Kidney glomerular epithelial cell (primary cell): Measurements from ENCODE around the gene TP53BP2.

Experiments used
- DNase-seq: peaks from one replicate; lab custom pipeline; 2025; lab: John Stamatoyannopoulos, UW

TP53BP2 gene

GRCh38 chr1:223765036-223765718, 80.6 kb downstream of the TP53BP2 start:
- DNase-seq: no peak

DNA sequence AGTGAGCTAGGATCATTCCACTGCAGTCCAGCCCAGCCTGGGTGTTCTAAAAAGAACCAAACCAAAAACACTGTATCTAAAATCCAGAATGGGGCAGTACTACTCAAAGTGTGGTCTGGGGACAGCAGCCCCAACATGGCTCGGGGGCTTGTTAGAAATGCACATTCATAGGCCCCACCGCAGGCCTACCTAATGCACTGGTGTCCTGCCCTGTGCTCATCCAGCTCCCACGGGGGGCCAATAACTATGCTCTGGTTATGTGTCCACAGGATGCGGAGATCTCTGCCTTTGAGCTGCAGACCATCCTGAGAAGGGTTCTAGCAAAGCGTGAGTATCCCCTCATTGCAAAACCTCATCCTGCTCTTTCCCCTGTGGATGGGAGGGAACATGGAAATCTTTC, 81.9 kb downstream of the TP53BP2 start:
- no peak for DNase-seq

- no peak for DNase-seq
Observed at GRCh38 chr1:223763251-223763650, 82.5 kb downstream of the TP53BP2 start.

GRCh38 chr1:223761411-223761810, 84.3 kb downstream of the TP53BP2 start:
- no peak for DNase-seq

- no peak for DNase-seq
Observed at GRCh38 chr1:223760833-223761232, 84.9 kb downstream of the TP53BP2 start.

DNA sequence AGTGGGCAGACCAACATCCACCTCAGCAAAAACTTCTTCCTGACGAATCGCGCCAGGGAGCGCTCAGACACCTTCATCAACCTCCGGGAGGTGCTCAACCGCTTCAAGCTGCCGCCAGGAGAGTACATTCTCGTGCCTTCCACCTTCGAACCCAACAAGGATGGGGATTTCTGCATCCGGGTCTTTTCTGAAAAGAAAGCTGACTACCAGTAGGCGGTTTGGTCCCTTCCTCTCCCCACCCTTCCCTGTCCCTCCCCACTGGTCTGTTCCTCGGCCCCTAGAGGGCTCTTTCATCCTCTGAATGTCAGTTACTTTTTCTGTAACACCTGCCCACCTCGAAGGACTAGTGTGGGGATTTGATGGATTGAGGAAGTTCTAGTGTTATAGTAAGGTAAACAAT, 86.5 kb downstream of the TP53BP2 start:
- no peak for DNase-seq

DNA sequence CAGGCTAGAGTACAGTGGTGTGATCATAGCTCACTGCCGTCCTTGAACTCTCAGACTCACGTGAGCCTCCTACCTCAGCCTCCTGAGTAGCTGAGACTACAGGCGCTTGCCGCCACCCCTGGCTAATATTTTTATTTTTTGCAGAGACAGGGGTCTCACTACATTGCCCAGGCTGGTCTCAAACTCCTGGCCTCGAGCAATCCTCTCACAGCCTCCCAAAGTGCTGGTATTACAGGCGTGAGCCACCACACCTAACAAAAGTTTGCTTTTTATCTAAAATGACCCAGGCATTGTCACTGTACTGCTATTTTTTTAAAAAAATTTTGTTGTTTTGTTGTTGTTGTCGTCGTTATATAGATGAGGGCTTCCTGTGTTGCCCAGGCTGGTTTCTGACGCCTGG, 87.0 kb downstream of the TP53BP2 start:
- DNase-seq: no peak

GRCh38 chr1:223756806-223757700, 88.7 kb downstream of the TP53BP2 start:
- no peak for DNase-seq

- no peak for DNase-seq
Observed at GRCh38 chr1:223755992-223756775, 89.6 kb downstream of the TP53BP2 start.

DNA sequence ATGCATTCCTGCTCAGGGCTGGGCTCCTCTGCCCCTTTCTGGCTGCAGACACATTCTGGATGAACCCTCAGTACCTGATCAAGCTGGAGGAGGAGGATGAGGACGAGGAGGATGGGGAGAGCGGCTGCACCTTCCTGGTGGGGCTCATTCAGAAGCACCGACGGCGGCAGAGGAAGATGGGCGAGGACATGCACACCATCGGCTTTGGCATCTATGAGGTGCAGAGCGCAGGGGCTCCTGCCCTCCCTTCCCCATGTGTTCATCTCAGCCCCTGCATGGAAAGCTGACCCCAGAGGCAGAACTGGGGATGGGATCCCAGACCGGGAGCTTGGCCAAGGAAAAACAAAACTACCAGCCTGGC, 90.3 kb downstream of the TP53BP2 start:
- DNase-seq: no peak

DNA sequence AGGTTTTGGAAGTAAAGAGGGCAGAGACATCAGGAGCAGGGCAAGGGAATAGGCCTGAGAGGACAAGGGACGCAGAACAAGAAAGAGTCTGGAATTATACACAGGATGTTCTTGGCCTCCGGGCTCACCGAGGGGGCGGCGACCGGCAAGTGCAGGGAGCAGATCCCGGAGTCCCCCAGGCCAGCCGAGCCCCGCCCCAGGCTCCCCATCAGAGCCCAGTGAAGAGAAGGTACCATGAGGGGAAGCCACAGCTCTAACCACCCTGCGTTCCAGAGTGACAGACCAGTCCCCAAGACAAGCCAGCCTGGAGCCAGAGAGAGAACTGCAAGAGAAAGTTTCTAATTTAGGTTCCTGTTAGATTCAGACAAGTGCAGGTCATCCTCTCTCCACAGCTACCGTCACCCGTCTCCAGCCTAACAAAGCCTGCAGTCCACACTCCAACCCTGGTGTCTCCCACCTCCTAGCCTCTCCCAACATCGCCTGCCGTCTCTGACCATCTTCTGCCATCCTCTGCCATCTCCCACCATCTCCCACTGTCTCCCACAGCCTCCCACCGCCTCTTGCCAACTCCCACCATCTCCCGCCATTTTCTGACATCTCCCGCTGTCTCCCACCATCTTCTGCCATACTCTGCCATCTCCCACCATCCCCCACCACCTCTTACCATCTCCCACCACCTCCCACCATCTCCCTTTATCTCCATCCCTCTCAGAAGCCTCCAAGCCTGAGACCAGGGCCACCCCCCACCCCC, 90.9 kb downstream of the TP53BP2 start:
- no peak for DNase-seq

DNA sequence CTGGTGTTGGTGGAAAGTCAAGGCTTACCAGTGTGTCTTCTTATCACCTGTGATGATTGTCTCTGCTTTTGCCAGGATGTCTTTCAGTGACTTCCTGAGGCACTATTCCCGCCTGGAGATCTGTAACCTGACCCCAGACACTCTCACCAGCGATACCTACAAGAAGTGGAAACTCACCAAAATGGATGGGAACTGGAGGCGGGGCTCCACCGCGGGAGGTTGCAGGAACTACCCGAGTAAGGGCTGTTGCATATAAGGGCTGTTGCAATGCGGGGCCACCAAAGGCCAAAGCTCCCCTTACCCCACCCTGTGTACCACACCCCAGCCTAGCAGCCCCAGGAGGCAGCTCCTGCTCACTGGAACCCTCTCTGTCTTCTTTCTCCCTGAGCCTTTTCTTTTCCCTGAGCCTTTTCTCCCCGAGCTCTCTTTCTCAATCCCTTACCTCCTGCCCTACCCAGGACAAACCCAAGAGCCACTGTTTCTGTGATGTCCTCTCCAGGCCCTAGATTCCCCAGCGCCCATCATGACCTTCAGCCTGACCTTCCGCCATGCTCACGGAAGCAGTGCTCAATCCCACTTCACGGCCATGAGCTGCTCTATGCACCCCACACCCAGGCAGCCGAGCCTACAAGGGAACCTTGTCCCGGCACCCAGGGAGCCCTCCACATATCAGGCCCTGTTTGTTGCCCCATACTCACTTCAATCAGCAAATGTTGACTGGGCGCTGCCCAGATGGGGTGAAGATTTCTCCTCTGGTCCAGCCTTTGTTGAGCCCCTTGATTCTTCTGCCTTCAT, 92.8 kb downstream of the TP53BP2 start:
- no peak for DNase-seq

GRCh38 chr1:223751696-223752095, 94.1 kb downstream of the TP53BP2 start:
- no peak for DNase-seq

DNA sequence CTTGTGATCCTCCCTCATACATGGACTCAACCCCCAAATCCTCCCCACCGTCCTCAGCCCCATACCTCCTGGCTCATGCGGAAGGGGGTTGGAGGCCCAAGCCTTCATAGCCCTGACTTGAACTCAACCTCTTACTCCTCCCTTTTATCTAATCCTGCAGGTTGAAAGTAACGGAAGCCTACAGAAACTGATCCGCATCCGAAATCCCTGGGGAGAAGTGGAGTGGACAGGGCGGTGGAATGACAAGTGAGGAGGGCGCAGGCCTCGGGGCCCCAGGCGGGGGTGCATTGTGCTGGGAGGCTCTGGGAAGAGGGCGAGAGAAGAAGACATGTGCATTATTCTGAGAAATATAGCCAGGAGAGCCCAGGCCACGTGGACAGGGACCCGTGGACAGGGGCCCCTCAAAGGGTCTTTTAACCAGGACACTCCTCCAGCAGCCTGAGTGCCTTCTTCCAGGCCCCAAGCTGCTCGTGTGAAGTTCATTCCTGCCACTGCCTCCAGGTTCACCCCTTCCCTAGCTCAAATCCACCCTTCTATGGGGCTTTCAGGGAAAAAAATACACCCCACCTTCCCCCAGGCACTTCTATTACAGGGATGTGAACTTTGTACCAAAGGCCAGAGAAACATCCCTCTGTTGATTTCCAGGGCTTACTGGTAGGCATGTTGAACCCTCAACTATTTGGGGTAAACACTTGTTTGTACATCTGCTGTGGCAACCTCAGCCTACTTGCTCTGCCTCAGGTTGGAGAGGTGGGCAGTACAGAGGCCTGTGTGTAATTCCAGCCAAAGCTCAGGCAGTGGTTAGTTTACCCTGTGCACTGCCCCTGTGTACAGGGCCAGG, 94.8 kb downstream of the TP53BP2 start:
- DNase-seq: no peak

DNA sequence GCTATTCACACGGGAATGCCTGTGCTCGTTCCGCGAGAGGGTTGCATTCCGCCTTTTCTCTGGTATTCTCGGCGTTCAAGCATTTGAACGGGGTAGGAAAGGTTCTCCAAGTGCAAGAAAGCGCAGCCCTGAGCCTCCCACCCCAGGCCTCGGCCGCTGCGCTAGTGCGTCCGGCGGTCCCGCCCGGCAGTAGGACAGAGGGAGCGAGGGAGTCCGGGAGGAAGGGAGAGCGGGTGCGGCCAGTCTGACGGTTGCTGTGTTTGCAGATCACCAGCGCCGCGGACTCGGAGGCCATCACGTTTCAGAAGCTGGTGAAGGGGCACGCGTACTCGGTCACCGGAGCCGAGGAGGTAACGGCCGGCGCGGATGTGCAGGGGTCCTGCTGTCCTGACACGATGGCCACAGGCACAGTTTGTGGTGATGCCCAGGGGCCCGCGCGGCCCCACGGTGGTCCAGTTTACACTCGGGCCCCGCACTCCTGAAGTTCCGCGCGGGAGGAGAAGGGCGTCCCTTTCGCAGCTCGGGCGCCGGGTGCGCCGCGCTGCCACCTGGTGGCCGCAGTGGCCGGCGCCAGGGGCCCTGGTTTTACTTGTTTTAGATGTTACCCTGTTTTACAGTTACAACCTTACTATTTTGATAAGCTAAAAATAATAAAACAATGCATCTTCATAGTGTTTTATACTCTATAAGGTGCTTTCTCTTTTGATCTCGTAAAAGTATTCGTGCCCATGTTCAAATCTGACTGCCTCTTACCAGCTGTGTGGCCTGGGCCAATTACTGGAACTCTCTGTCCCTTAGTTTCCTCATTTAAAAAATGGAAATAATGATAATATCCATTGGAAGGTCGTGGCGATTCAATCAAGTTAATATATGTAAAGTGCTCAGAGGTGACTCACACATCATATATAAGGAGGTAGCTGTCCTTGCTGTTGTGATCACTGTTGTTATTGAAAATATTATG, 96.7 kb downstream of the TP53BP2 start:
- DNase-seq: peak; percentile 12

- DNase-seq: peak; percentile 14
Observed at GRCh38 chr1:223748405-223748772, 97.4 kb downstream of the TP53BP2 start.

GRCh38 chr1:223747838-223748335, 97.9 kb downstream of the TP53BP2 start:
- DNase-seq: no peak

DNA sequence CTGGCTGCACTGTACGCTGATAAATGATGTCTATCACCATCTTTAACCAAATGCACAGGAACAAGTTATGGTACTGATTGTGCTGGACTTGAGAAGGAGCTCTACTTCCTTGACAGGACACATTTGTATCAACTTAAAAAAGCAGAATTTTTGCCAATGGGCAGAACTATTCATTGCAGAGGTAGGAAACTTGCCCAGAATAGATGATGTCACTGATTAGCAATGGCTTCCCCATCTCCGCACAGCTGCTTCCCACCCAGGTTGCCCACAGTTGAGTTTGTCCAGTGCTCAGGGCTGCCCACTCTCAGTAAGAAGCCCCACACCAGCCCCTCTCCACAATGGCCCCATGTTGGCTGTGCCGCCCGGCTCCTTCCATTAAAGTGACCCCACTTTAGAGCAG, 100.0 kb downstream of the TP53BP2 start:
- no peak for DNase-seq
